Measurements from ENCODE around the gene ADGRD1.

Gene ADGRD1

GRCh38 chr12:131046813-131047788, 93.4 kb downstream of the ADGRD1 start:
- no peak for DNase-seq

- DNase-seq = no peak
Observed at GRCh38 chr12:131047789-131048610, 94.3 kb downstream of the ADGRD1 start.

GRCh38 chr12:131048611-131048990, 94.9 kb downstream of the ADGRD1 start:
- no peak for DNase-seq

- no peak for DNase-seq
Observed at GRCh38 chr12:131049002-131049401, 95.3 kb downstream of the ADGRD1 start.

- no peak for DNase-seq
Observed at GRCh38 chr12:131049549-131050339, 96.0 kb downstream of the ADGRD1 start.

- no peak for DNase-seq
Observed at GRCh38 chr12:131050463-131051154, 96.9 kb downstream of the ADGRD1 start.

GRCh38 chr12:131051155-131051473, 97.4 kb downstream of the ADGRD1 start:
- no peak for DNase-seq

GRCh38 chr12:131052063-131052781, 98.5 kb downstream of the ADGRD1 start:
- no peak for DNase-seq

GRCh38 chr12:131052929-131053328, 99.2 kb downstream of the ADGRD1 start:
- DNase-seq = no peak

GRCh38 chr12:131053567-131053966, 99.9 kb downstream of the ADGRD1 start:
- no peak for DNase-seq

- no peak for DNase-seq
Observed at GRCh38 chr12:131054345-131055092, 100.8 kb downstream of the ADGRD1 start.

GRCh38 chr12:131055093-131055465, 101.4 kb downstream of the ADGRD1 start:
- DNase-seq = no peak

- DNase-seq = no peak
Observed at GRCh38 chr12:131055596-131056233, 102.0 kb downstream of the ADGRD1 start.

GRCh38 chr12:131056626-131057025, 102.9 kb downstream of the ADGRD1 start:
- no peak for DNase-seq

GRCh38 chr12:131057211-131057721, 103.6 kb downstream of the ADGRD1 start:
- no peak for DNase-seq

GRCh38 chr12:131057722-131058515, 104.2 kb downstream of the ADGRD1 start:
- no peak for DNase-seq

GRCh38 chr12:131058700-131059099, 105.0 kb downstream of the ADGRD1 start:
- DNase-seq = no peak

GRCh38 chr12:131060011-131060703, 106.5 kb downstream of the ADGRD1 start:
- no peak for DNase-seq

All from DMS153 (cell line).